Upper lobe of right lung (tissue), 1 donor: ENCODE data around the gene MOB4. TPM values are rescaled to one million over a fixed set of nuclear protein-coding genes. Genes with fewer than 3 reads are reported as not detected.
"Not testable (repeated sequence)": the region's sequence is repeated elsewhere in the genome, so short reads cannot be mapped to it uniquely, and the experiment has no call there.

ENCODE experiments used
- ATAC-seq: fragments of 200-7000 bp; cut with Tn5 transposase; one replicate; pipeline ENCODE4 v1.9.1; 2020; ENCODE audit warnings: mild to moderate bottlenecking, moderate library complexity
- DNase-seq: peaks from one replicate; pipeline ENCODE4 v3.0.0-alpha.2; 2020
- H3K27ac ChIP-seq: fragments of 200-600 bp; one replicate; pipeline ENCODE4 v1.8.0; 2022
- H3K27me3 ChIP-seq: fragments of 200-600 bp; one replicate; pipeline ENCODE4 v1.8.0; 2022; ENCODE audit warnings: mild to moderate bottlenecking
- H3K36me3 ChIP-seq: fragments of 200-600 bp; one replicate; pipeline ENCODE4 v1.8.0; 2022
- H3K4me1 ChIP-seq: fragments of 200-600 bp; one replicate; pipeline ENCODE4 v1.8.0; 2022
- H3K4me3 ChIP-seq: fragments of 200-600 bp; one replicate; pipeline ENCODE4 v1.8.0; 2022; ENCODE audit warnings: mild to moderate bottlenecking
- H3K9me3 ChIP-seq: fragments of 200-600 bp; one replicate; pipeline ENCODE4 v1.8.0; 2022
- intact Hi-C: fragments of 100-400 bp; cut with DNase I; formaldehyde crosslinking; loops from one replicate; pipeline ENCODE4 v1.11.0; 2022
- total RNA-seq: library from RNA; stranded (reverse); fragmentation: NEBNext Ultra II Directional; extraction: Animal tissue kit (Norgen Biotek cat#: 25700); gene quantifications from one replicate; pipeline ENCODE4 v1.2.1, GENCODE V29; 2021
- TF ChIP-seq, protein P1 (sequence below): fragments of 200-600 bp; IDR thresholded peaks from one replicate; pipeline ENCODE4 v1.8.0; 2022; ENCODE audit warnings: antibody characterized with exemption
- donor health status: DM: no; HTN: yes; CAD: no; lungs with severe emphysema.

Gene MOB4
- total RNA-seq, 1 donor from 2014 or later: 19.6 TPM

DNA sequence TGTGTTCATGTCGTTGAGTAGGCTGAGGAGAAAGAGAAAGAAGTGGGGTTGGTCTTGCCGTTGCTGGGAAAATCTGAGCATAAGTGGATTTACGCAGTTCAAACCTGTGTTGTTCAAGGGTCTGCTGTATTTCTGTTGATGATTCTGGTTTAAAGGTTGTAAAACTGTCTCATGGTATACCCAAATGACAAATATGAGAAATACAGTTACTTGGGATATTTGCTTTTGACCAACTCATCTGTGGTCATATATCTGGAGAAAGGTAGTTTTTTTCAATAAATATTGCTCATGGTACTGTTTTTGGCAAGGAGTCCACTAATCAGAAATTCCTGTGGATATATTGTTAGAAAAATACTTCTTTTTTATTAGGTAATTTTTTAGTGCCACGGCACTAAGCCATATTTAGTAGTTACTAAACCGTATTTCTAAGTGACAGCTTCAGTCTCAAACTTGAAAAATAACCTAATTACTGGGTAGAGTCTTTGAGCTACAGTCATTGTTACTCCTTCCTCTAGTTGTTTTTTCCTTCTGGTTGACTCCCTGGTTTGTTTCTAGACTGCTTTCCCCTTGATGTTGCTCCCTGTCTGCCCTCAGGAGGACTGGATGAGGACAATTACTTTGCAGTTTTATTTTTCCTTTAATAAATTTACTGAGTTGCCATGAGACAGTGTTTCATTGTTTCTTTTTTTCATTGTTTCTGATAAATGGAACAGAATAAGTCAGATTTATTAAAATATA lies 31.5 kb downstream of the MOB4 start:
- Histone ChIP-seq H3K4me1 (no peaks in the 10 kb centered on the region), H3K9me3 (no peaks in the 10 kb centered on the region), H3K27ac (no peak overlapping the region), H3K4me3 (no peak overlapping the region), H3K27me3 (no peaks in the 10 kb centered on the region), H3K36me3 (peaks cover 71% of the 10 kb centered on the region)
- TF ChIP-seq, protein P1, sequence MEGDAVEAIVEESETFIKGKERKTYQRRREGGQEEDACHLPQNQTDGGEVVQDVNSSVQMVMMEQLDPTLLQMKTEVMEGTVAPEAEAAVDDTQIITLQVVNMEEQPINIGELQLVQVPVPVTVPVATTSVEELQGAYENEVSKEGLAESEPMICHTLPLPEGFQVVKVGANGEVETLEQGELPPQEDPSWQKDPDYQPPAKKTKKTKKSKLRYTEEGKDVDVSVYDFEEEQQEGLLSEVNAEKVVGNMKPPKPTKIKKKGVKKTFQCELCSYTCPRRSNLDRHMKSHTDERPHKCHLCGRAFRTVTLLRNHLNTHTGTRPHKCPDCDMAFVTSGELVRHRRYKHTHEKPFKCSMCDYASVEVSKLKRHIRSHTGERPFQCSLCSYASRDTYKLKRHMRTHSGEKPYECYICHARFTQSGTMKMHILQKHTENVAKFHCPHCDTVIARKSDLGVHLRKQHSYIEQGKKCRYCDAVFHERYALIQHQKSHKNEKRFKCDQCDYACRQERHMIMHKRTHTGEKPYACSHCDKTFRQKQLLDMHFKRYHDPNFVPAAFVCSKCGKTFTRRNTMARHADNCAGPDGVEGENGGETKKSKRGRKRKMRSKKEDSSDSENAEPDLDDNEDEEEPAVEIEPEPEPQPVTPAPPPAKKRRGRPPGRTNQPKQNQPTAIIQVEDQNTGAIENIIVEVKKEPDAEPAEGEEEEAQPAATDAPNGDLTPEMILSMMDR: no peak
- ATAC-seq (no peak), DNase-seq (no peak)
- intact Hi-C loops: no loop called here

- ATAC-seq: no peak
Observed at GRCh38 chr2:197548582-197548981, 32.7 kb downstream of the MOB4 start.

GRCh38 chr2:197551260-197551659 lies 35.4 kb downstream of the MOB4 start:
- H3K9me3 ChIP-seq, H3K27ac ChIP-seq, intact Hi-C loops, DNase-seq, H3K4me1 ChIP-seq, ATAC-seq, H3K27me3 ChIP-seq, H3K4me3 ChIP-seq: not testable (repeated sequence)
- H3K36me3 ChIP-seq: peaks cover 63% of the 10 kb centered on the region

More at GRCh38 chr2:197548582-197548981, 32.7 kb downstream of the MOB4 start:
- DNase-seq: no peak
- intact Hi-C loops: no loop called here
- Histone ChIP-seq H3K9me3 (no peaks in the 10 kb centered on the region), H3K27ac (no peak overlapping the region), H3K4me1 (no peaks in the 10 kb centered on the region), H3K4me3 (no peak overlapping the region), H3K27me3 (no peaks in the 10 kb centered on the region), H3K36me3 (peaks cover 67% of the 10 kb centered on the region)
- TF ChIP-seq, protein P1: no peak

GRCh38 chr2:197555467-197555866 lies 39.6 kb downstream of the MOB4 start:
- Histone ChIP-seq H3K27me3 (no peaks in the 10 kb centered on the region), H3K27ac (no peak overlapping the region), H3K4me3 (no peak overlapping the region), H3K4me1 (peaks cover 8% of the 10 kb centered on the region), H3K9me3 (no peaks in the 10 kb centered on the region), H3K36me3 (peaks cover 38% of the 10 kb centered on the region)
- intact Hi-C loops: no loop called here
- TF ChIP-seq, protein P1: no peak
- DNase-seq: no peak
- no peak for ATAC-seq

GRCh38 chr2:197556456-197556855 lies 40.6 kb downstream of the MOB4 start:
- Histone ChIP-seq H3K27me3 (no peaks in the 10 kb centered on the region), H3K4me1 (peaks cover 8% of the 10 kb centered on the region), H3K36me3 (peaks cover 34% of the 10 kb centered on the region), H3K27ac (no peak overlapping the region), H3K4me3 (no peak overlapping the region), H3K9me3 (no peaks in the 10 kb centered on the region)
- DNase-seq (no peak), ATAC-seq (peak; percentile 43)
- TF ChIP-seq, protein P1: no peak
- intact Hi-C loops: no loop called here

DNA sequence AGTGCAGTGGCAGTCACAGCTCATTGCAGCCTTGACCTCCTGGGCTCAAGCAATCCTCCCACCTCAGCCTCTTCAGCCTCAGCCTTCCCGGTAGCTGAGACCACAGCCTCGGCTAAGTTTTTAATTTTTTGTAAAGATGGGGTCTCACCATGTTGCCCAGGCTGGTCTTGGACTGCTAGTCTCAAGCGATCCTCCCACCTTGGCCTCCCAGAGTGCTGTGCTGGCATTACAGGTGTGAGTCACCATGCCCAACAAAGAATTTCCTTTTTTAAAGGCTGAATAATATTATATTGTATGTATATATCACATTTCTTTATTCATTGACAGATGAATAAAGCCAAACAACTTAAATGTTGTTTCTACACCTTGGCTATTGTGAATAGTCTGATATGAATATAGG lies 42.5 kb downstream of the MOB4 start:
- H3K27me3 ChIP-seq: no peaks in the 10 kb centered on the region
- no peak overlapping the region for H3K27ac ChIP-seq
- H3K9me3 ChIP-seq: no peaks in the 10 kb centered on the region
- TF ChIP-seq, protein P1: no peak
- DNase-seq: no peak
- H3K4me3 ChIP-seq: no peak overlapping the region
- H3K36me3 ChIP-seq: peaks cover 21% of the 10 kb centered on the region
- peaks cover 8% of the 10 kb centered on the region for H3K4me1 ChIP-seq
- ATAC-seq: no peak
- intact Hi-C loops: no loop called here
